OCI-LY7 (cell line): ENCODE results near the gene KIFC3. TPM values are rescaled to one million over a fixed set of nuclear protein-coding genes. Genes with fewer than 3 reads are reported as not detected.
"Not testable (repeated sequence)": the region's sequence is repeated elsewhere in the genome, so short reads cannot be mapped to it uniquely, and the experiment has no call there.

Experiments
- BruUV-seq: library from RNA; stranded (reverse); fragments of 400-500 nt; replicated peaks from 2 replicates; lab custom pipeline; 2021; lab: Mats Ljungman, UMichigan
- CTCF ChIA-PET: fragments of 300-600 bp; sonication (Branson Sonifier 250); formaldehyde crosslinking; loops from one replicate; lab custom pipeline; 2022; ENCODE audit warnings: antibody characterized with exemption; ENCODE audit not compliant: unreplicated experiment; lab: Charles Lee
- POLR2A ChIA-PET: fragments of 300-600 bp; sonication (Branson Sonifier 250); formaldehyde crosslinking; loops from one replicate; lab custom pipeline; 2022; ENCODE audit warnings: antibody characterized with exemption; lab: Charles Lee
- DNase-seq: peaks from one replicate; pipeline ENCODE4 v3.0.0-alpha.2; 2015; ENCODE audit warnings: low spot score
- H2AFZ ChIP-seq: fragments of 200-600 bp; sonication (generic), shearing (Covaris generic); 2 replicates; pipeline ENCODE4 v1.6.1; 2014; ENCODE audit warnings: mild to moderate bottlenecking, antibody characterized with exemption, low read length, moderate library complexity
- H3K27ac ChIP-seq: fragments of 200-600 bp; sonication (generic); 2 replicates; pipeline ENCODE4 v1.5.1; 2014; ENCODE audit warnings: mixed run types, low read depth, mild to moderate bottlenecking, moderate library complexity, low read length, inconsistent platforms; ENCODE audit not compliant: poor library complexity, severe bottlenecking
- H3K36me3 ChIP-seq: fragments of 200-600 bp; sonication (generic); 2 replicates; pipeline ENCODE4 v1.6.1; 2014; ENCODE audit warnings: mild to moderate bottlenecking, antibody characterized with exemption, low read length, moderate library complexity, mixed read lengths; ENCODE audit not compliant: insufficient read depth
- H3K4me1 ChIP-seq: fragments of 200-600 bp; sonication (generic); 2 replicates; pipeline ENCODE4 v1.5.1; 2014; ENCODE audit warnings: mild to moderate bottlenecking, low read length; ENCODE audit not compliant: insufficient read depth, poor library complexity, severe bottlenecking
- H3K4me2 ChIP-seq: fragments of 200-600 bp; sonication (generic); 2 replicates; pipeline ENCODE4 v1.6.1; 2014; ENCODE audit warnings: mild to moderate bottlenecking, low read length
- H3K4me3 ChIP-seq: fragments of 200-600 bp; sonication (generic); 2 replicates; pipeline ENCODE4 v1.5.1; 2014; ENCODE audit warnings: mild to moderate bottlenecking, low read depth, low read length; ENCODE audit not compliant: poor library complexity, severe bottlenecking
- H3K79me2 ChIP-seq: fragments of 200-600 bp; sonication (generic); 2 replicates; pipeline ENCODE4 v1.6.1; 2016; ENCODE audit warnings: low read depth, mild to moderate bottlenecking, low read length, moderate library complexity, mixed read lengths; ENCODE audit not compliant: insufficient read depth
- H3K9me2 ChIP-seq: fragments of 200-600 bp; sonication (generic); 2 replicates; pipeline ENCODE4 v1.6.1; 2016; ENCODE audit warnings: mild to moderate bottlenecking, low read length, mixed read lengths; ENCODE audit not compliant: insufficient read depth
- H3K9me3 ChIP-seq: fragments of 200-600 bp; sonication (generic); 2 replicates; pipeline ENCODE4 v1.6.1; 2014; ENCODE audit warnings: mild to moderate bottlenecking, mixed run types, low read length, mixed read lengths
- H4K20me1 ChIP-seq: fragments of 200-600 bp; sonication (generic); 2 replicates; pipeline ENCODE4 v1.6.1; 2014; ENCODE audit warnings: mild to moderate bottlenecking, antibody characterized with exemption, low read length, moderate library complexity, mixed read lengths; ENCODE audit not compliant: insufficient read depth
- EZH2phosphoT487 ChIP-seq: fragments of 200-600 bp; sonication (generic); IDR thresholded peaks from 2 replicates; pipeline ENCODE4 v1.6.1; 2018; ENCODE audit warnings: low read depth, borderline replicate concordance, mild to moderate bottlenecking, mixed run types, antibody characterized with exemption, low read length, moderate library complexity, mixed read lengths
- intact Hi-C: fragments of 100-400 bp; cut with micrococcal nuclease; formaldehyde crosslinking; loops from one replicate; pipeline ENCODE4 v1.10.0; 2022; ENCODE audit not compliant: unreplicated experiment
- total RNA-seq, 2 experiments: library from RNA; depleted of rRNA in 1 of 2; stranded (reverse); fragments of >200 nt in 1 of 2; shearing (Covaris generic) in 1 of 2; gene quantifications; 2 replicates each; pipeline ENCODE4 v1.2.3, GENCODE V29; 2014 to 2022
- TF ChIP-seq, protein P1 (sequence below): fragments of 200-600 bp; sonication (generic); conservative IDR thresholded peaks from 2 replicates; pipeline ENCODE4 v1.5.1; 2014; ENCODE audit warnings: mild to moderate bottlenecking, antibody characterized with exemption, low read length, moderate library complexity, mixed read lengths

KIFC3 gene
- total RNA-seq, 2 experiments from 2014 or later, result 0.61 TPM; not detected in 1

DNA sequence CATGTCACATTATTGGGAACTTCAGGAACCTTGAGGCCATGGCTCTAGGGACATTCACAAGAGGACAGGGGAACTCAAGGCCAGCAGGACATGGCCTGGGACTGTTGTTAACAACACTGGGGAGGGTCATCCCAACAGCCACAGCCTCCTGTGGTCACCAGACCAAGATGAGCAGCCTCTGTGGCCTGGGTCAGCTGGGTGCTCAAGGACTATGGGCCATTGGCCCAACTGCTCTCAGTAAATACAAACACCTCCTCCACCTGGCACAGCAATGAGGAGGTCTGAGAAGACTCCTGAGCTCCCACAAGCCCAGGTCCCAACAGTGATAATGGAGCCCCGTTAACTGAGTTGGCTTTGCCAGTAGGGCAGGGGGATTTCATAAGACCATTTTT is 20.9 kb downstream of the KIFC3 start:
- no peaks in the 10 kb centered on the region for H3K79me2 ChIP-seq
- no peaks in the 10 kb centered on the region for H3K36me3 ChIP-seq
- no peaks in the 10 kb centered on the region for H4K20me1 ChIP-seq
- no TSS peak for BruUV-seq
- intact Hi-C loops, result no loop called here
- no peaks in the 10 kb centered on the region for H3K9me2 ChIP-seq
- TF ChIP-seq EZH2phosphoT487, result no peak
- TF ChIP-seq, protein P1, sequence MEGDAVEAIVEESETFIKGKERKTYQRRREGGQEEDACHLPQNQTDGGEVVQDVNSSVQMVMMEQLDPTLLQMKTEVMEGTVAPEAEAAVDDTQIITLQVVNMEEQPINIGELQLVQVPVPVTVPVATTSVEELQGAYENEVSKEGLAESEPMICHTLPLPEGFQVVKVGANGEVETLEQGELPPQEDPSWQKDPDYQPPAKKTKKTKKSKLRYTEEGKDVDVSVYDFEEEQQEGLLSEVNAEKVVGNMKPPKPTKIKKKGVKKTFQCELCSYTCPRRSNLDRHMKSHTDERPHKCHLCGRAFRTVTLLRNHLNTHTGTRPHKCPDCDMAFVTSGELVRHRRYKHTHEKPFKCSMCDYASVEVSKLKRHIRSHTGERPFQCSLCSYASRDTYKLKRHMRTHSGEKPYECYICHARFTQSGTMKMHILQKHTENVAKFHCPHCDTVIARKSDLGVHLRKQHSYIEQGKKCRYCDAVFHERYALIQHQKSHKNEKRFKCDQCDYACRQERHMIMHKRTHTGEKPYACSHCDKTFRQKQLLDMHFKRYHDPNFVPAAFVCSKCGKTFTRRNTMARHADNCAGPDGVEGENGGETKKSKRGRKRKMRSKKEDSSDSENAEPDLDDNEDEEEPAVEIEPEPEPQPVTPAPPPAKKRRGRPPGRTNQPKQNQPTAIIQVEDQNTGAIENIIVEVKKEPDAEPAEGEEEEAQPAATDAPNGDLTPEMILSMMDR, result no peak
- H2AFZ ChIP-seq, result no peak overlapping the region
- POLR2A ChIA-PET, result no interaction called here
- DNase-seq, result no peak
- H3K4me2 ChIP-seq, result no peak overlapping the region
- no peak overlapping the region for H3K4me3 ChIP-seq
- CTCF ChIA-PET, result no interaction called here
- H3K9me3 ChIP-seq, result no peaks in the 10 kb centered on the region
- H3K4me1 ChIP-seq, result no peaks in the 10 kb centered on the region
- no peak overlapping the region for H3K27ac ChIP-seq

DNA sequence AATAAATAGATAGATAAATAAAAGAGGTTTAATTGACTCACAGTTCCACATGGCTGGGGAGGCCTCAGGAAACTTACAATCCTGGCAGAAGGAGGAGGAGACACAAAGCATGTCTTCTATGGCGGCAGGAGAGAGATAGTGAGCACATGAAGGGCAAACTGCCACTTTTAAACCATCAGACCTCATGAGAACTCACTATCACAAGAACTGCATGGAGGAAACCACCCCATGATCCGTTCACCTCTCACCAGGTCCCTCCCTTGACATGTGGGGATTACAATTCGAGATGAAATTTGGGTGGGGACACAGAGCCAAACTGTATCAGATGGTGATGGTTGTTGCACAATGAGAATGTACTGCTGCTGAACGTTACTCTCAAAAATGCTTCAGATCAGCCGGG is 22.5 kb downstream of the KIFC3 start:
- H3K4me3 ChIP-seq, result not testable (repeated sequence)

DNA sequence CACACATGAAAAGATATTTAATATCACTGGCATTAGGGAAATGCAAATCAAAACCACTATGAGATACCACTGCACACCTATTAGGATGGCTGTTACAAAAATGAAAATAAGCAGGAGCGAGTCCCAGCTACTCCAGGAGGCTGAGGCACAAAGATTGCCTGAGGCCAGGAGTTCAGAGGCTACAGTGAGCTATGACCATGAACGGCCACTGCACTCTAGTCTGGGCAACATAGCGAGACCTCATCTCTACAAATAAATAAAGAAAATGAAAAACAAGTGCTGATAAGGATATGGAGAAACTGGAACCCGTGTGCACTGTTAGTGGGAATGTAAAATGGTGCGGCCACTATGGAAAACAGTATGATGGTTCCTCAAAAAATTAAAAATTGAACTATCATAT is 23.6 kb downstream of the KIFC3 start:
- Histone ChIP-seq H3K79me2 (no peaks in the 10 kb centered on the region), H3K4me3 (no peak overlapping the region), H3K27ac (no peak overlapping the region), H3K9me3 (no peaks in the 10 kb centered on the region), H4K20me1 (no peaks in the 10 kb centered on the region), H3K4me1 (no peaks in the 10 kb centered on the region), H3K36me3 (no peaks in the 10 kb centered on the region), H2AFZ (no peak overlapping the region), H3K4me2 (no peak overlapping the region), H3K9me2 (no peaks in the 10 kb centered on the region)
- CTCF ChIA-PET, result no interaction called here
- TF ChIP-seq EZH2phosphoT487, result no peak
- TF ChIP-seq, protein P1, result no peak
- BruUV-seq, result no TSS peak
- POLR2A ChIA-PET, result no interaction called here
- intact Hi-C loops, result no loop called here
- no peak for DNase-seq

More for the DNA sequence above, 22.5 kb downstream of the KIFC3 start:
- H4K20me1 ChIP-seq, H3K79me2 ChIP-seq, DNase-seq, H3K4me1 ChIP-seq, H3K27ac ChIP-seq, POLR2A ChIA-PET, CTCF ChIA-PET, H3K36me3 ChIP-seq, H2AFZ ChIP-seq, H3K9me2 ChIP-seq, H3K4me2 ChIP-seq, H3K9me3 ChIP-seq, BruUV-seq, intact Hi-C loops: not testable (repeated sequence)
